GM23338 (cell line): ENCODE results near the gene CD24. TPM values are rescaled to one million over a fixed set of nuclear protein-coding genes. Genes with fewer than 3 reads are reported as not detected.

Experiments
- ATAC-seq: fragments of 200-7000 bp; cut with Tn5 transposase; 3 replicates; pipeline ENCODE4 v1.9.1; 2020
- DNase-seq: peaks from one replicate; pipeline ENCODE4 v3.0.0-alpha.2; 2015; ENCODE audit warnings: low spot score
- H2AFZ ChIP-seq: fragments of 200-600 bp; sonication (generic); 2 replicates; pipeline ENCODE4 v1.8.0; 2016; ENCODE audit warnings: antibody characterized with exemption, mild to moderate bottlenecking, moderate library complexity
- H3F3A ChIP-seq: fragments of 200-600 bp; sonication (generic); replicated peaks from 2 replicates; pipeline ENCODE4 v1.8.0; 2017; ENCODE audit warnings: antibody characterized with exemption, mixed run types, low read depth
- H3K27ac ChIP-seq: fragments of 200-600 bp; sonication (generic); 2 replicates; pipeline ENCODE4 v1.6.1; 2016; ENCODE audit warnings: low read depth
- H3K27me3 ChIP-seq: fragments of 200-600 bp; sonication (generic); 2 replicates; pipeline ENCODE4 v1.8.0; 2016; ENCODE audit warnings: mild to moderate bottlenecking, mixed run types, moderate library complexity; ENCODE audit not compliant: insufficient read depth
- H3K36me3 ChIP-seq: fragments of 200-600 bp; sonication (generic); 2 replicates; pipeline ENCODE4 v1.8.0; 2016; ENCODE audit warnings: mild to moderate bottlenecking; ENCODE audit not compliant: insufficient read depth
- H3K4me1 ChIP-seq: fragments of 200-600 bp; sonication (generic); 2 replicates; pipeline ENCODE4 v1.8.0; 2016; ENCODE audit warnings: mild to moderate bottlenecking, moderate library complexity; ENCODE audit not compliant: insufficient read depth
- H3K4me2 ChIP-seq: fragments of 200-600 bp; sonication (generic); 2 replicates; pipeline ENCODE4 v1.7.1; 2017; ENCODE audit warnings: mixed run types
- H3K4me3 ChIP-seq: fragments of 200-600 bp; sonication (generic); 2 replicates; pipeline ENCODE4 v1.6.1; 2016; ENCODE audit warnings: mixed run types
- H3K79me2 ChIP-seq: fragments of 200-600 bp; sonication (generic); replicated peaks from 2 replicates; pipeline ENCODE4 v1.8.0; 2017; ENCODE audit warnings: mild to moderate bottlenecking; ENCODE audit not compliant: insufficient read depth
- H3K9me2 ChIP-seq: fragments of 200-600 bp; sonication (generic); 2 replicates; pipeline ENCODE4 v1.8.0; 2017; ENCODE audit not compliant: insufficient read depth
- H4K20me1 ChIP-seq: fragments of 200-600 bp; sonication (generic); replicated peaks from 2 replicates; pipeline ENCODE4 v1.8.0; 2017; ENCODE audit warnings: mild to moderate bottlenecking; ENCODE audit not compliant: insufficient read depth
- H3K27ac Mint-ChIP-seq: 2 replicates; pipeline ENCODE4 v1.8.0; 2020; ENCODE audit warnings: inconsistent platforms, mild to moderate bottlenecking, moderate library complexity, mixed read lengths
- H3K27me3 Mint-ChIP-seq: 3 replicates; pipeline ENCODE4 v1.8.0; 2022; ENCODE audit warnings: low read depth, mild to moderate bottlenecking, moderate library complexity, mixed read lengths, inconsistent platforms; ENCODE audit not compliant: insufficient read depth, poor library complexity
- H3K36me3 Mint-ChIP-seq: 3 replicates; pipeline ENCODE4 v1.8.0; 2021; ENCODE audit warnings: low read depth, mild to moderate bottlenecking, inconsistent platforms, moderate library complexity, mixed read lengths
- H3K4me1 Mint-ChIP-seq: 3 replicates; pipeline ENCODE4 v1.8.0; 2020; ENCODE audit warnings: mild to moderate bottlenecking, inconsistent platforms, mixed read lengths
- H3K4me3 Mint-ChIP-seq: 3 replicates; pipeline ENCODE4 v1.8.0; 2021; ENCODE audit warnings: moderate library complexity, mild to moderate bottlenecking, inconsistent platforms, mixed read lengths
- H3K9me3 Mint-ChIP-seq: 3 replicates; pipeline ENCODE4 v1.8.0; 2020; ENCODE audit warnings: moderate library complexity, mild to moderate bottlenecking, inconsistent platforms, mixed read lengths
- CREB1 ChIP-seq: fragments of 250-450 bp; sonication (Bioruptor Pico); IDR thresholded peaks from 2 replicates; pipeline ENCODE4 v1.5.0; 2020; ENCODE audit warnings: low read depth, mild to moderate bottlenecking, moderate library complexity
- ETS1 ChIP-seq: IDR thresholded peaks from 2 replicates; pipeline ENCODE4 v1.6.1; 2016; ENCODE audit warnings: antibody characterized with exemption
- EZH2 ChIP-seq: fragments of 200-600 bp; sonication (generic); IDR thresholded peaks from one replicate; pipeline ENCODE4 v1.8.0; 2017; ENCODE audit warnings: antibody characterized with exemption, mild to moderate bottlenecking, low read depth; ENCODE audit not compliant: unreplicated experiment
- EZH2phosphoT487 ChIP-seq: fragments of 200-600 bp; sonication (generic); IDR thresholded peaks from one replicate; pipeline ENCODE4 v1.8.1; 2018; ENCODE audit warnings: antibody characterized with exemption; ENCODE audit not compliant: unreplicated experiment
- JUNB ChIP-seq: IDR thresholded peaks from one replicate; pipeline ENCODE4 v1.6.1; 2016; ENCODE audit warnings: antibody characterized with exemption; ENCODE audit not compliant: unreplicated experiment
- POLR2AphosphoS5 ChIP-seq: IDR thresholded peaks from 2 replicates; pipeline ENCODE4 v1.6.1; 2016; ENCODE audit warnings: antibody characterized with exemption, low read depth
- ZNF331 ChIP-seq: fragments of 250-450 bp; sonication (Bioruptor Pico); IDR thresholded peaks from 2 replicates; pipeline ENCODE4 v1.5.0; 2020; ENCODE audit warnings: low read depth, mild to moderate bottlenecking, moderate library complexity
- polyA plus RNA-seq: library from polyadenylated mRNA; unstranded; fragments of >200 nt; fragmentation: Nextera tagmentation; extraction: Ambion mirVana; gene quantifications from 2 replicates; pipeline ENCODE4 v1.2.1, GENCODE V29; 2016
- total RNA-seq: library from RNA; depleted of rRNA; stranded (reverse); fragments of >200 nt; shearing (Covaris generic); gene quantifications from 2 replicates; pipeline ENCODE4 v1.2.3, GENCODE V29; 2014
- TF ChIP-seq, protein P1 (sequence below): fragments of 250-450 bp; sonication (Bioruptor Pico); IDR thresholded peaks from 2 replicates; pipeline ENCODE4 v1.5.0; 2020; ENCODE audit warnings: mild to moderate bottlenecking, moderate library complexity

Gene CD24
- total and polyA plus RNA-seq, 2 experiments from 2014 or later: 1,373 to 2,907 TPM

- Histone ChIP-seq H3K4me3 (no peak overlapping the region), H3K4me1 (peaks cover 38% of the 10 kb centered on the region; the same call in 1 of the 2 replicates), H3F3A (no peaks in the 10 kb centered on the region; the same call in 1 of the 2 replicates), H3K4me2 (no peak overlapping the region), H4K20me1 (no peaks in the 10 kb centered on the region), H3K9me2 (no peaks in the 10 kb centered on the region), H3K27me3 (no peaks in the 10 kb centered on the region), H3K79me2 (no peaks in the 10 kb centered on the region), H3K27ac (no peak overlapping the region), H3K36me3 (no peaks in the 10 kb centered on the region), H2AFZ (peak overlapping the region; percentile 68)
- no peaks in the 10 kb centered on the region for H3K36me3 Mint-ChIP-seq
- peak overlapping the region; percentile 76; the same call in 1 of the 2 replicates for H3K27ac Mint-ChIP-seq
- no peak overlapping the region for H3K4me3 Mint-ChIP-seq
- no peak for TF ChIP-seq EZH2phosphoT487
- no peak for TF ChIP-seq JUNB
- no peak for TF ChIP-seq POLR2AphosphoS5
- no peak for TF ChIP-seq EZH2
- TF ChIP-seq ETS1: no peak
- TF ChIP-seq ZNF331 (CRISPR knock-in tag): no peak
- peaks cover 22% of the 10 kb centered on the region for H3K4me1 Mint-ChIP-seq
- peaks cover 6% of the 10 kb centered on the region for H3K27me3 Mint-ChIP-seq
- no peaks in the 10 kb centered on the region for H3K9me3 Mint-ChIP-seq
- ATAC-seq: no peak
- DNase-seq: no peak
Measured at GRCh38 chr6:106924694-106925523, 49.6 kb downstream of the CD24 start.

GRCh38 chr6:106922626-106923025 is 51.9 kb downstream of the CD24 start:
- no peaks in the 10 kb centered on the region for H4K20me1 ChIP-seq
- no peaks in the 10 kb centered on the region; the same call in 1 of the 2 replicates for H3K9me2 ChIP-seq
- no peaks in the 10 kb centered on the region for H3K36me3 Mint-ChIP-seq
- H3K4me1 Mint-ChIP-seq: peaks cover 17% of the 10 kb centered on the region
- H3K36me3 ChIP-seq: no peaks in the 10 kb centered on the region
- peaks cover 4% of the 10 kb centered on the region for H3K27me3 Mint-ChIP-seq
- no peak overlapping the region for H3K27ac ChIP-seq
- H3K4me3 Mint-ChIP-seq: no peak overlapping the region
- no peaks in the 10 kb centered on the region; the same call in 1 of the 2 replicates for H3F3A ChIP-seq
- no peaks in the 10 kb centered on the region for H3K79me2 ChIP-seq
- no peak for DNase-seq
- TF ChIP-seq, protein P1, sequence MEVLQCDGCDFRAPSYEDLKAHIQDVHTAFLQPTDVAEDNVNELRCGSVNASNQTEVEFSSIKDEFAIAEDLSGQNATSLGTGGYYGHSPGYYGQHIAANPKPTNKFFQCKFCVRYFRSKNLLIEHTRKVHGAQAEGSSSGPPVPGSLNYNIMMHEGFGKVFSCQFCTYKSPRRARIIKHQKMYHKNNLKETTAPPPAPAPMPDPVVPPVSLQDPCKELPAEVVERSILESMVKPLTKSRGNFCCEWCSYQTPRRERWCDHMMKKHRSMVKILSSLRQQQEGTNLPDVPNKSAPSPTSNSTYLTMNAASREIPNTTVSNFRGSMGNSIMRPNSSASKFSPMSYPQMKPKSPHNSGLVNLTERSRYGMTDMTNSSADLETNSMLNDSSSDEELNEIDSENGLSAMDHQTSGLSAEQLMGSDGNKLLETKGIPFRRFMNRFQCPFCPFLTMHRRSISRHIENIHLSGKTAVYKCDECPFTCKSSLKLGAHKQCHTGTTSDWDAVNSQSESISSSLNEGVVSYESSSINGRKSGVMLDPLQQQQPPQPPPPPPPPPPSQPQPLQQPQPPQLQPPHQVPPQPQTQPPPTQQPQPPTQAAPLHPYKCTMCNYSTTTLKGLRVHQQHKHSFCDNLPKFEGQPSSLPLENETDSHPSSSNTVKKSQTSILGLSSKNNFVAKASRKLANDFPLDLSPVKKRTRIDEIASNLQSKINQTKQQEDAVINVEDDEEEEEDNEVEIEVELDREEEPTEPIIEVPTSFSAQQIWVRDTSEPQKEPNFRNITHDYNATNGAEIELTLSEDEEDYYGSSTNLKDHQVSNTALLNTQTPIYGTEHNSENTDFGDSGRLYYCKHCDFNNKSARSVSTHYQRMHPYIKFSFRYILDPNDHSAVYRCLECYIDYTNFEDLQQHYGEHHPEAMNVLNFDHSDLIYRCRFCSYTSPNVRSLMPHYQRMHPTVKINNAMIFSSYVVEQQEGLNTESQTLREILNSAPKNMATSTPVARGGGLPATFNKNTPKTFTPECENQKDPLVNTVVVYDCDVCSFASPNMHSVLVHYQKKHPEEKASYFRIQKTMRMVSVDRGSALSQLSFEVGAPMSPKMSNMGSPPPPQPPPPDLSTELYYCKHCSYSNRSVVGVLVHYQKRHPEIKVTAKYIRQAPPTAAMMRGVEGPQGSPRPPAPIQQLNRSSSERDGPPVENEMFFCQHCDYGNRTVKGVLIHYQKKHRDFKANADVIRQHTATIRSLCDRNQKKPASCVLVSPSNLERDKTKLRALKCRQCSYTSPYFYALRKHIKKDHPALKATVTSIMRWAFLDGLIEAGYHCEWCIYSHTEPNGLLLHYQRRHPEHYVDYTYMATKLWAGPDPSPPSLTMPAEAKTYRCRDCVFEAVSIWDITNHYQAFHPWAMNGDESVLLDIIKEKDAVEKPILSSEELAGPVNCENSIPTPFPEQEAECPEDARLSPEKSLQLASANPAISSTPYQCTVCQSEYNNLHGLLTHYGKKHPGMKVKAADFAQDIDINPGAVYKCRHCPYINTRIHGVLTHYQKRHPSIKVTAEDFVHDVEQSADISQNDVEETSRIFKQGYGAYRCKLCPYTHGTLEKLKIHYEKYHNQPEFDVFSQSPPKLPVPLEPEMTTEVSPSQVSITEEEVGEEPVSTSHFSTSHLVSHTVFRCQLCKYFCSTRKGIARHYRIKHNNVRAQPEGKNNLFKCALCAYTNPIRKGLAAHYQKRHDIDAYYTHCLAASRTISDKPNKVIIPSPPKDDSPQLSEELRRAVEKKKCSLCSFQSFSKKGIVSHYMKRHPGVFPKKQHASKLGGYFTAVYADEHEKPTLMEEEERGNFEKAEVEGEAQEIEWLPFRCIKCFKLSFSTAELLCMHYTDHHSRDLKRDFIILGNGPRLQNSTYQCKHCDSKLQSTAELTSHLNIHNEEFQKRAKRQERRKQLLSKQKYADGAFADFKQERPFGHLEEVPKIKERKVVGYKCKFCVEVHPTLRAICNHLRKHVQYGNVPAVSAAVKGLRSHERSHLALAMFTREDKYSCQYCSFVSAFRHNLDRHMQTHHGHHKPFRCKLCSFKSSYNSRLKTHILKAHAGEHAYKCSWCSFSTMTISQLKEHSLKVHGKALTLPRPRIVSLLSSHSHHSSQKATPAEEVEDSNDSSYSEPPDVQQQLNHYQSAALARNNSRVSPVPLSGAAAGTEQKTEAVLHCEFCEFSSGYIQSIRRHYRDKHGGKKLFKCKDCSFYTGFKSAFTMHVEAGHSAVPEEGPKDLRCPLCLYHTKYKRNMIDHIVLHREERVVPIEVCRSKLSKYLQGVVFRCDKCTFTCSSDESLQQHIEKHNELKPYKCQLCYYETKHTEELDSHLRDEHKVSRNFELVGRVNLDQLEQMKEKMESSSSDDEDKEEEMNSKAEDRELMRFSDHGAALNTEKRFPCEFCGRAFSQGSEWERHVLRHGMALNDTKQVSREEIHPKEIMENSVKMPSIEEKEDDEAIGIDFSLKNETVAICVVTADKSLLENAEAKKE (CRISPR knock-in tag): no peak
- TF ChIP-seq CREB1: no peak
- no peak overlapping the region for H3K4me3 ChIP-seq
- H3K9me3 Mint-ChIP-seq: no peaks in the 10 kb centered on the region
- H2AFZ ChIP-seq: no peak overlapping the region
- no peaks in the 10 kb centered on the region for H3K27me3 ChIP-seq
- H3K27ac Mint-ChIP-seq: no peak overlapping the region
- no peak overlapping the region for H3K4me2 ChIP-seq
- ATAC-seq: no peak
- H3K4me1 ChIP-seq: peaks cover 31% of the 10 kb centered on the region; the same call in 1 of the 2 replicates
